ENCODE results near the gene RIMBP3B. TPM values are rescaled to one million over a fixed set of nuclear protein-coding genes. Genes with fewer than 3 reads are reported as not detected.
"Not testable (repeated sequence)": the region's sequence is repeated elsewhere in the genome, so short reads cannot be mapped to it uniquely, and the experiment has no call there.

The RIMBP3B gene
- total RNA-seq, 1 donor from 2014 or later: 0.67 TPM

DNA sequence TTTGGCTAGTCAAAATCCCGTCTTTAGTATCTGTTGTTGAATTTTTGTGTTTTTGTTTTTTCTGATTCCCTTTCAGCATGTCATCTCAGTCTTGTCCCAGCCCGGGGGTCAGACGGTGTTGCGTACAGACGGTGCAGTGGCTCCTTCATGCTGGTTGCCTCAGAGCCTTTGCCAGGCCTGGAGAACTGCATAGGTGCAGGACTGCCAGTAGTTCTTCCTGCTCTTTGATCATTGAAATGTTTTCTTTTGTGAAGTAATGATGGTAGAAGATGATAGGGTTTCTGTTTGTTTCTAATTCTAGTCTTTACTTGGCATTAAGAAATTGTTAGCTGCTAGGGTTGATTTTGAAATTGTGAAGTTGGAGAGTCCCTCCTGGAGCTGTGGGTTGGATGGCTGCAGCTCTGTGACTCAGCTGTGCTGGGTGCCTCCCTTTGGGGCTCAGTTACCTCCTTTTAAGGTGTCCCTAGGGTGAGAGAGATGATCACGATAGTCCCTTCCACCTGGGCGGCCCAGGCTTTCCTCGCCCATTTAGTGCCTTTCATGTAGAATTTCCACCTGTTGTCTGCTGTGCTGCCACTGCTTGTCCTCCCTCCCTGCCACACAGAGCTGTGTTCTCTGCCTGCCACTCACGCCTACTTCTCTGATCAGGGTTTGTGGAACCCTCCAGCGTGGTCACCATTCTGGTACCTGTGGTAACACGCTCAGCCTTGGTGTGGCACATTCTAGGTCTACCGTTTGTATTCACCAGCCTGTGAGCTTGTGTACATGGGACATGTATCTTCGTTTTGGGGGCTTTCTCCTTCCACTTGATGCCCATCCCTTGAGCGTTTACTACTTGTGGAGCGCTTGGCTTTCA lies 51.1 kb downstream of the RIMBP3B start:
- not testable (repeated sequence) for H3K27me3 Mint-ChIP-seq (ENCODE audit: low read depth); H3K4me3 Mint-ChIP-seq (ENCODE audit: unreplicated experiment); H3K27ac Mint-ChIP-seq (ENCODE audit: unreplicated experiment); H3K9me3 Mint-ChIP-seq (ENCODE audit: low read depth); H3K4me1 Mint-ChIP-seq (ENCODE audit: low read depth); H3K36me3 Mint-ChIP-seq (ENCODE audit: low read depth); DNase-seq (ENCODE audit: low spot score)

GRCh38 chr22:21435998-21436810 lies 52.7 kb downstream of the RIMBP3B start:
- H3K4me3 Mint-ChIP-seq (ENCODE audit: unreplicated experiment); H3K36me3 Mint-ChIP-seq (ENCODE audit: low read depth); H3K4me1 Mint-ChIP-seq (ENCODE audit: low read depth); H3K27me3 Mint-ChIP-seq (ENCODE audit: low read depth); H3K9me3 Mint-ChIP-seq (ENCODE audit: low read depth); H3K27ac Mint-ChIP-seq (ENCODE audit: unreplicated experiment): not testable (repeated sequence)
- peak; percentile 17 for DNase-seq (ENCODE audit: low spot score)

DNA sequence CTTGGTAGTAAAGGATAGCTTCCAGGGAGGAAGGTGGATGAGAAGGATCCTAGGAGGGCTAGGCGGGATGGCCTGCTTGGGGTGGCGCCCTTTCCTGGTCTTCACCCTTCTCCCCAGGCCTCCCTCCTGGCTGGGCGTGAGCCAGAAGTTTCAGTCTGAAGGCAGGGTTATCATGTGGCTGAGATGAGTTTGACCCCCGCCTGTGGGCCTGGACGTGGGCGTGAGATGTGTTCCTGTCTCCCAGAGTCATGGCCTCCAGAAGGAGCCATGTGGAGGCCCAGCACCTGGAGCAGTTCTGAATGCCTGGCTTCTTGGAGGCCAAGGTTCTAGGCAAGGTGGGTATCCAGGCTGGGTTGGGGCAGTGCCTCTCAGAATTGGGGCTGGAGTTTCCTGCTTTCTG lies 54.5 kb downstream of the RIMBP3B start:
- not testable (repeated sequence) for H3K9me3 Mint-ChIP-seq (ENCODE audit: low read depth); H3K4me3 Mint-ChIP-seq (ENCODE audit: unreplicated experiment); H3K36me3 Mint-ChIP-seq (ENCODE audit: low read depth); H3K4me1 Mint-ChIP-seq (ENCODE audit: low read depth); H3K27me3 Mint-ChIP-seq (ENCODE audit: low read depth); H3K27ac Mint-ChIP-seq (ENCODE audit: unreplicated experiment)
- DNase-seq (ENCODE audit: low spot score): peak; percentile 14

Other genes starting within 250 kb of the RIMBP3B start
- gene HIC2, start 33.6 kb downstream of the RIMBP3B start, total RNA-seq: 4.3 to 4.9 TPM (median 4.5 TPM) in 3 replicates
- 0.49 to 1.7 TPM (median 1.5 TPM) in 3 replicates for gene TMEM191C, start 83.6 kb downstream of the RIMBP3B start, total RNA-seq
- 0.22 to 0.75 TPM (median 0.38 TPM) in 3 replicates for gene RIMBP3C, start 167.7 kb downstream of the RIMBP3B start, total RNA-seq
- gene UBE2L3, start 184.0 kb downstream of the RIMBP3B start, total RNA-seq: 53.2 to 57.5 TPM (median 53.7 TPM) in 3 replicates
- gene YDJC, start 246.3 kb downstream of the RIMBP3B start, total RNA-seq: 13.3 to 14.6 TPM (median 14.6 TPM) in 3 replicates
- 0.44 to 0.85 TPM (median 0.47 TPM) in 3 replicates for gene CCDC116, start 249.0 kb downstream of the RIMBP3B start, total RNA-seq